Activated B cell treated with CpG ODN at 0.5 μM for 24 hours (primary cell): ENCODE results near the gene CNTN4. TPM values are rescaled to one million over a fixed set of nuclear protein-coding genes. Genes with fewer than 3 reads are reported as not detected.

ENCODE experiments used
- ATAC-seq: fragments of 200-7000 bp; cut with Tn5 transposase; one replicate; pipeline ENCODE4 v1.10.0; 2021; ENCODE audit warnings: low read depth, mild to moderate bottlenecking, moderate library complexity
- CTCF ChIA-PET: fragments of 350-600 bp; sonication (Branson Sonifier 250); formaldehyde crosslinking; loops from one replicate; lab custom pipeline; 2021; ENCODE audit warnings: antibody characterized with exemption; lab: Charles Lee
- POLR2A ChIA-PET: fragments of 350-600 bp; sonication (Branson Sonifier 250); formaldehyde crosslinking; loops from one replicate; lab custom pipeline; 2021; ENCODE audit warnings: antibody characterized with exemption; lab: Charles Lee
- DNase-seq: peaks from one replicate; pipeline ENCODE4 v3.0.0; 2022
- H3K27ac Mint-ChIP-seq: one replicate; pipeline ENCODE4 v1.8.0; 2020; ENCODE audit warnings: mixed read lengths
- H3K27me3 Mint-ChIP-seq: one replicate; pipeline ENCODE4 v1.8.0; 2021; ENCODE audit warnings: mixed read lengths
- H3K36me3 Mint-ChIP-seq: one replicate; pipeline ENCODE4 v1.8.0; 2021; ENCODE audit warnings: low read depth, mixed read lengths
- H3K4me1 Mint-ChIP-seq: one replicate; pipeline ENCODE4 v1.8.0; 2021; ENCODE audit warnings: mixed read lengths
- H3K4me3 Mint-ChIP-seq: one replicate; pipeline ENCODE4 v1.8.0; 2020; ENCODE audit warnings: mild to moderate bottlenecking, mixed read lengths
- H3K9me3 Mint-ChIP-seq: one replicate; pipeline ENCODE4 v1.8.0; 2020; ENCODE audit warnings: mixed read lengths
- CTCF ChIP-seq: fragments of 200-600 bp; IDR thresholded peaks from one replicate; pipeline ENCODE4 v1.8.0; 2022; ENCODE audit warnings: antibody characterized with exemption, mild to moderate bottlenecking
- intact Hi-C: fragments of 100-400 bp; cut with micrococcal nuclease; formaldehyde crosslinking; loops from one replicate; pipeline ENCODE4 v1.15.1; 2024
- total RNA-seq: library from RNA; stranded (reverse); gene quantifications from 2 replicates; pipeline ENCODE4 v1.2.3, GENCODE V29; 2022

The CNTN4 gene
- total RNA-seq, 1 donor from 2014 or later: not detected

DNA sequence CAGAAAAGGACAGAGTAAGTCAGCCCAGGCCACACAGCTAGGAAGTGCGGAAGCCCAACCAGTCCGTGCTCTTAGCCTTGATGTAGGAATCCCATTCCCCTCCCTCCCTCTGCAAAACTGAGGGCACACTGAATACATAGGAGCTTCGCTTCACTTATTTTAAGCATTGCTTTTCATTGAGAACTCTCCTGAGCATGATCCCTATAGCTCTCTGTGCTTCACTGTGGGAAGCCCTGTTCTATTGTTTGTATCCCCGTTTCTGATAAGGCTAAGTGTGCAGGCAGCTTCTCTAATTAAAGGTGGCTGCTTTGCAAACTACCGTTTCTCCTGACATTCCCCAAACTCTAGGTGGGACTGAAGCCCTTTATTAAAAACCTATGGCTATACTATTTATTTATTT is 981.6 kb downstream of the CNTN4 start:
- CTCF ChIA-PET: interaction anchor here (1.6 kb wide), 1 partner anchor 8 kb away, joined by 4 read pairs; no protein-coding TSS in a partner anchor
- POLR2A ChIA-PET: interaction anchor here (0.6 kb wide), 1 partner anchor 8 kb away, joined by 3 read pairs; no protein-coding TSS in a partner anchor
- no peak overlapping the region for H3K27ac Mint-ChIP-seq
- no peaks in the 10 kb centered on the region for H3K36me3 Mint-ChIP-seq
- H3K4me1 Mint-ChIP-seq: peaks cover 23% of the 10 kb centered on the region
- intact Hi-C loops: no loop called here
- TF ChIP-seq CTCF: no peak
- H3K27me3 Mint-ChIP-seq: peaks cover 2% of the 10 kb centered on the region
- no peak overlapping the region for H3K4me3 Mint-ChIP-seq
- H3K9me3 Mint-ChIP-seq: no peaks in the 10 kb centered on the region
- DNase-seq (no peak), ATAC-seq (no peak)

DNA sequence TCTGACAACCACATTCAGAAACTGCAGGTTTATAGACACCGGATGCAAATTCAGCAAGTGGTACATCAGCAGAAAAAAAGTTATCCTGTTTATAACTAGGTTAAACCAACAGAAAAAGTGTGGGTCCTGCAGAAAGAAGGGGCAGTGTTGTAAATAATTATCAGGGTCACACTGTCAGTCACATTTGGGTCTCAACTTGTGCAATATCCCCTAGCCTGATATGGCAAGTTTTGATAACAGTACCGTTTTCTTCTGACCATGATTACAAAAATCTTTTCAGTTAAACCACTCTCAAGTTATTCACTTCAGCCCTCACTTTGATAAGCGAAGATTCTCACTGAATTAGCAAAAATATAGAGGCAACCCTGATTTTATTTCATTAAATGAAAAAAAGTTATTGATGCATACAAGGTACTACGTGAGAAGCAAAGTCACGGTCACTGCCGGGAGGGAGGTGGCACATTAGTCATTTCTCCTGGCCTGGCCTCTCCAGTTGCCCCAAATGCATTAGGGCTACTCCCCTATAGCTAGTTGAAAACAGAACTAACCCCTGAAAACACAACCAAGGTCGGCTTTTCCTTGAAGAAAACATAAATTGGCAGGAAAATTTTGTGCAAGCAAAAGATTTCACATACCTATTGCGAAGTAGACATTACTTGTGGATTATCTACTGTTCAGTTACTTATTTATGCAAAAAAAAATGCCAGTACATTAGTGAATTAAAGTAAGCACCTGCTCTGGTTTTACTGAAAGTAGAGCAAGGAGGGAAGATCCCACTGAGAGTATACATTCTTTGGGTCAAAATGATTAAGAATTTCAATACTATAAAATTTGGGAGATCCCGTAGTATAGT is 982.9 kb downstream of the CNTN4 start:
- CTCF ChIA-PET: no interaction called here
- POLR2A ChIA-PET: no interaction called here
- ATAC-seq (peak; percentile 47), DNase-seq (no peak)
- intact Hi-C loops: no loop called here
- Mint-ChIP-seq H3K4me1 (peaks cover 25% of the 10 kb centered on the region), H3K9me3 (no peaks in the 10 kb centered on the region), H3K4me3 (peak overlapping the region; percentile 19), H3K27me3 (peaks cover 2% of the 10 kb centered on the region), H3K36me3 (no peaks in the 10 kb centered on the region), H3K27ac (peak overlapping the region; percentile 46)
- TF ChIP-seq CTCF: no peak

GRCh38 chr3:3082234-3082924 is 983.7 kb downstream of the CNTN4 start:
- ATAC-seq (peak; percentile 80), DNase-seq (no peak)
- Mint-ChIP-seq H3K36me3 (no peaks in the 10 kb centered on the region), H3K4me1 (peaks cover 25% of the 10 kb centered on the region), H3K9me3 (no peaks in the 10 kb centered on the region), H3K27me3 (peaks cover 2% of the 10 kb centered on the region), H3K27ac (no peak overlapping the region), H3K4me3 (peak overlapping the region; percentile 2)
- POLR2A ChIA-PET: no interaction called here
- intact Hi-C loops: no loop called here
- no peak for TF ChIP-seq CTCF
- CTCF ChIA-PET: no interaction called here

DNA sequence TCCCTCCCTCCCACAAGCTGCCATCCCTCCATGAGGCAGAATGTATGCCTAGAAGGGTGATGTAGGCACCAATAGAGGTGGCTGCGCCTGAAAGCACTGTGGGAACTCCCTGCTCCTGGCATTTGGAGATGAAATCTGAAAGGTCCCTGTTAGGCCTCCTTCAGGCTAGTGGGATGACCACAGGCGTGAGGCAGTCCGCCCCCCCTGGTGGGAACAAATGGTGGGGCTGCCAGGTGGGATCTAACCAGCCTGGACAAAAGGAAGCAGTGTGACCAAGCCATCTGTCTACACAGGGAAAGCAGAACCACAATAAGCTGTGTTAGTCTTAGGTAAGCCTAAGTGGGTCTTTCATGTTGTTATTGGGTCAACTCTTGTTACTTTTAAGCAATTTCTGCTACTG is 986.2 kb downstream of the CNTN4 start:
- ATAC-seq (no peak), DNase-seq (no peak)
- intact Hi-C loops: loop anchor here (5.0 kb wide), 1 partner anchor 87 kb away; no protein-coding TSS in a partner anchor
- CTCF ChIA-PET: no interaction called here
- POLR2A ChIA-PET: no interaction called here
- Mint-ChIP-seq H3K36me3 (no peaks in the 10 kb centered on the region), H3K4me3 (no peak overlapping the region), H3K27me3 (no peaks in the 10 kb centered on the region), H3K9me3 (no peaks in the 10 kb centered on the region), H3K4me1 (peaks cover 44% of the 10 kb centered on the region), H3K27ac (no peak overlapping the region)
- TF ChIP-seq CTCF: no peak

DNA sequence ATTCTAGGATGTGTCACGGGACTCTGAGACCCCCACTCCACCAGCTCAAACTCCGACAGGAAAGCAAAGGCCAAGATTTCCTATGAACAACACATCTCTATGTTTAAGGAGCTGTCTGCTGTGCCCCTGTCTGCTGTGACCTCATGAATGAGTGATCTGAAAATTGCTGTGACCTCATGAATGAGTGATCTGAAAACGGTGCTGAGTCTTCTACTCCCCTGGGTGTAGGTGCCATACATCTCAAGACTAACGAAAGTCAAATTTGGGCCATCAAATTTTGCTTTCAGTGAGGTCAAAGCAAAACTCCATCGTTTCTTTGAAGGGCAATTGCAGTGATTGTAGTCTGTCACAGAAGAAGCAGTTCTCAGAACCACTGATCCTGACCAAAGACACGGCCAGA is 987.1 kb downstream of the CNTN4 start:
- TF ChIP-seq CTCF: no peak
- DNase-seq: no peak
- Mint-ChIP-seq H3K4me1 (peaks cover 44% of the 10 kb centered on the region), H3K36me3 (no peaks in the 10 kb centered on the region), H3K27ac (no peak overlapping the region), H3K4me3 (no peak overlapping the region), H3K9me3 (no peaks in the 10 kb centered on the region), H3K27me3 (no peaks in the 10 kb centered on the region)
- CTCF ChIA-PET: no interaction called here
- POLR2A ChIA-PET: no interaction called here
- intact Hi-C loops: loop anchor here (5.0 kb wide), 1 partner anchor 87 kb away; no protein-coding TSS in a partner anchor
- no peak for ATAC-seq
